HepG2 (cell line): Measurements from ENCODE around the gene PEAK3. TPM values are rescaled to one million over a fixed set of nuclear protein-coding genes. Genes with fewer than 3 reads are reported as not detected.

Experiments used
- EZH2 ChIP-seq: conservative IDR thresholded peaks from 2 replicates; pipeline ENCODE4 v1.6.1; 2012; ENCODE audit warnings: mild to moderate bottlenecking, low read depth, low read length, moderate library complexity
- JARID2 ChIP-seq: sonication (generic); formaldehyde crosslinking; IDR thresholded peaks from 2 replicates; pipeline ENCODE4 v1.8.1; 2023; ENCODE audit warnings: missing genetic modification reagents, inconsistent platforms; ENCODE audit not compliant: insufficient replicate concordance
- MATR3 ChIP-seq: sonication (generic); formaldehyde crosslinking; IDR thresholded peaks from 2 replicates; pipeline ENCODE4 v1.4.0; 2020; ENCODE audit warnings: missing genetic modification reagents
- POGK ChIP-seq: sonication (generic); formaldehyde crosslinking; conservative IDR thresholded peaks from 2 replicates; pipeline ENCODE4 v1.8.0; 2022; ENCODE audit warnings: mild to moderate bottlenecking, moderate library complexity, missing genetic modification reagents
- PRDM4 ChIP-seq: sonication (generic); formaldehyde crosslinking; IDR thresholded peaks from 2 replicates; pipeline ENCODE4 v1.9.0; 2021; ENCODE audit warnings: missing genetic modification reagents, borderline replicate concordance
- RFX5 ChIP-seq: IDR thresholded peaks from 2 replicates; pipeline ENCODE4 v1.6.1; 2011; ENCODE audit warnings: low read depth, low read length, improper control_type of control experiment
- SMAD3 ChIP-seq: sonication (generic); formaldehyde crosslinking; IDR thresholded peaks from 2 replicates; pipeline ENCODE4 v1.4.0; 2020; ENCODE audit warnings: missing genetic modification reagents
- ZNF142 ChIP-seq: sonication (generic); formaldehyde crosslinking; IDR thresholded peaks from 2 replicates; pipeline ENCODE4 v1.4.0; 2020; ENCODE audit warnings: missing genetic modification reagents
- ZNF687 ChIP-seq: sonication (generic); formaldehyde crosslinking; IDR thresholded peaks from 2 replicates; pipeline ENCODE4 v1.5.1; 2020; ENCODE audit warnings: mild to moderate bottlenecking, missing genetic modification reagents, moderate library complexity
- ZSCAN5A ChIP-seq: sonication (generic); formaldehyde crosslinking; IDR thresholded peaks from 2 replicates; pipeline ENCODE4 v1.8.0; 2022; ENCODE audit warnings: mild to moderate bottlenecking, missing genetic modification reagents, borderline replicate concordance
- polyA plus RNA-seq, 8 experiments: library from polyadenylated mRNA; depleted of rRNA in 3 of 8; stranded (reverse) in 7 of 8; unstranded in 1 of 8; fragments of >200 nt; fragmentation: Illumina TruSeq in 4 of 8; extraction: Trizol in 4 of 8; gene quantifications; 2 replicates each; pipeline versions ENCODE4 v1.2.1 to v1.2.3, GENCODE V29; 2011 to 2016; ENCODE audit warnings: low read depth in 4 of 8, missing spikeins in 1 of 8, mixed read lengths in 1 of 8; ENCODE audit not compliant: insufficient read depth in 1 of 8
- total RNA-seq, 5 experiments: library from RNA; depleted of rRNA; stranded (reverse); fragments of >200 nt; fragmentation: Illumina TruSeq; extraction: Trizol; gene quantifications; 2 replicates each; pipeline ENCODE4 v1.2.3, GENCODE V29; 2016; ENCODE audit warnings: low read depth in 1 of 5

PEAK3 gene
- total and polyA plus RNA-seq, 2 of the 13 experiments (the other 11 are each of a cell fraction or from before 2014, with no cell fraction given), result not detected

- no peak for TF ChIP-seq POGK (CRISPR knock-in tag)
- no peak for TF ChIP-seq PRDM4 (CRISPR knock-in tag)
- TF ChIP-seq RFX5, result no peak
- TF ChIP-seq ZNF687 (CRISPR knock-in tag), result peak; percentile 24; the same call in 1 of the 2 replicates
- TF ChIP-seq JARID2, result no peak
- TF ChIP-seq EZH2, result no peak
- TF ChIP-seq SMAD3 (CRISPR knock-in tag), result no peak
- no peak for TF ChIP-seq ZSCAN5A (CRISPR knock-in tag)
- TF ChIP-seq MATR3 (CRISPR knock-in tag), result no peak
- no peak for TF ChIP-seq ZNF142
Measured at GRCh38 chr19:2240881-2241760, 40.9 kb downstream of the PEAK3 start (continued).
